ENCODE measurements around the gene FOXK1. TPM values are rescaled to one million over a fixed set of nuclear protein-coding genes. Genes with fewer than 3 reads are reported as not detected.
A peak's percentile ranks its signal among the peaks of the same experiment; 100 is the strongest.

FOXK1 gene
- total and polyA plus RNA-seq, 2 experiments from 2014 or later, result 2.3 to 12.7 TPM

- peaks cover 3% of the 10 kb centered on the region; the same call in 2 of the 3 replicates for H3K36me3 Mint-ChIP-seq (ENCODE audit: low read depth)
- H3K4me3 Mint-ChIP-seq, result no peak overlapping the region
- Histone ChIP-seq H3K4me1 (ENCODE audit: insufficient read depth) (peaks cover 12% of the 10 kb centered on the region), H3K4me3 (no peak overlapping the region), H3K27me3 (ENCODE audit: insufficient read depth) (peaks cover 29% of the 10 kb centered on the region), H3F3A (replicated peaks; ENCODE audit: low read depth) (0 out of 2 replicates have a peak, but pooled peaks cover 3% of the 10 kb centered on the region), H3K4me2 (no peak overlapping the region), H3K36me3 (ENCODE audit: insufficient read depth) (no peaks in the 10 kb centered on the region), H2AFZ (no peak overlapping the region), H3K79me2 (replicated peaks; ENCODE audit: insufficient read depth) (peaks cover 59% of the 10 kb centered on the region), H3K27ac (ENCODE audit: low read depth) (no peak overlapping the region), H3K9me2 (ENCODE audit: insufficient read depth) (no peaks in the 10 kb centered on the region), H4K20me1 (replicated peaks; ENCODE audit: insufficient read depth) (peaks cover 75% of the 10 kb centered on the region)
- H3K27me3 Mint-ChIP-seq (ENCODE audit: insufficient read depth, low read depth, poor library complexity), result peaks cover 36% of the 10 kb centered on the region
- no peak overlapping the region for H3K27ac Mint-ChIP-seq
- ATAC-seq (peak; percentile 85), DNase-seq (ENCODE audit: low spot score) (no peak)
- H3K4me1 Mint-ChIP-seq, result peaks cover 23% of the 10 kb centered on the region
- TF ChIP-seq EZH2phosphoT487 (IDR thresholded peaks at IDR 0.05; ENCODE audit: unreplicated experiment) (no peak), ZNF331 (CRISPR knock-in tag; IDR thresholded peaks at IDR 0.05; ENCODE audit: low read depth) (no peak)
- peaks cover 3% of the 10 kb centered on the region; the same call in 2 of the 3 replicates for H3K9me3 Mint-ChIP-seq
Measured at GRCh38 chr7:4700577-4701235, 18.6 kb downstream of the FOXK1 start.

DNA sequence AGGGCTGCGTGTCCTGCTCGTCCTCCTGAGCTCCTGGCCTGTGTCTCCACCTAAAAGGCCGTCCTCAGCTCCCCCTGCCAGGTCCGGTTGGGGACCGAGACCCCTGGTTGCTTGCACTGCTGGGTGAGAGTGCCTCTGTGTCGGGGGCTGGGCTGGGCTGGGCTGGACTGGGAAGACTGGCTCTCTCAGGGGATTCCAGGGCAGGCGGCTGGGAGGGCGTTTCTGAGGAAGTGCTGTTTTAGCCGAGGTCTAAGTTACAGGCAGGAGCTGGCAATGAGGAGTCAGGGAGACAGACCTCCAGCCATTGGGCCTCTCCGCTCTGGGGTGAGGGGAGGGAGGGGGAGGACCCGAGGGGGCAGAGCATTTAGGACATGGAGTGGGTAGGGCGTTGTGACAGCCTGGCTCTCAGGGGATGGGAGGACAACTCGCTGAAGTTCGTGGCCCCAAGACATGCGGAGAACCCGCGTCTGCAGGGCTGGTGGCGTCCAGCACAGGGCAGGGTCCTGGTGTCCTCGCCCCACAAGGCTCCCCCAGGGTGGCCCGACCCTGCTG is 20.9 kb downstream of the FOXK1 start:
- Histone ChIP-seq H3K27me3 (ENCODE audit: insufficient read depth) (peaks cover 42% of the 10 kb centered on the region), H2AFZ (no peak overlapping the region), H3K27ac (ENCODE audit: low read depth) (no peak overlapping the region), H3K79me2 (replicated peaks; ENCODE audit: insufficient read depth) (peaks cover 48% of the 10 kb centered on the region), H3K36me3 (ENCODE audit: insufficient read depth) (no peaks in the 10 kb centered on the region), H3F3A (replicated peaks; ENCODE audit: low read depth) (0 out of 2 replicates have a peak, but pooled peaks cover 3% of the 10 kb centered on the region), H3K4me3 (no peak overlapping the region), H3K4me1 (ENCODE audit: insufficient read depth) (peaks cover 19% of the 10 kb centered on the region), H3K9me2 (ENCODE audit: insufficient read depth) (no peaks in the 10 kb centered on the region), H4K20me1 (replicated peaks; ENCODE audit: insufficient read depth) (peaks cover 58% of the 10 kb centered on the region), H3K4me2 (no peak overlapping the region)
- Mint-ChIP-seq H3K4me1 (peaks cover 41% of the 10 kb centered on the region), H3K27me3 (ENCODE audit: insufficient read depth, low read depth, poor library complexity) (peaks cover 52% of the 10 kb centered on the region), H3K36me3 (ENCODE audit: low read depth) (peaks cover 3% of the 10 kb centered on the region; the same call in 2 of the 3 replicates), H3K4me3 (peak overlapping the region; percentile 27; the same call in 2 of the 3 replicates), H3K9me3 (peaks cover 3% of the 10 kb centered on the region; the same call in 2 of the 3 replicates), H3K27ac (no peak overlapping the region)
- ATAC-seq (no peak; the same call in 2 of the 3 replicates), DNase-seq (ENCODE audit: low spot score) (no peak)
- TF ChIP-seq NANOG (IDR thresholded peaks at IDR 0.05; ENCODE audit: borderline replicate concordance) (no peak), CREB1 (CRISPR knock-in tag; IDR thresholded peaks at IDR 0.05; ENCODE audit: low read depth) (no peak), REST (IDR thresholded peaks at IDR 0.05; ENCODE audit: unreplicated experiment) (no peak), EZH2phosphoT487 (IDR thresholded peaks at IDR 0.05; ENCODE audit: unreplicated experiment) (no peak), ZNF331 (CRISPR knock-in tag; IDR thresholded peaks at IDR 0.05; ENCODE audit: low read depth) (no peak), ZNF114 (CRISPR knock-in tag; IDR thresholded peaks at IDR 0.05) (no peak), JUNB (IDR thresholded peaks at IDR 0.05; ENCODE audit: unreplicated experiment) (no peak)
- TF ChIP-seq, protein P1, sequence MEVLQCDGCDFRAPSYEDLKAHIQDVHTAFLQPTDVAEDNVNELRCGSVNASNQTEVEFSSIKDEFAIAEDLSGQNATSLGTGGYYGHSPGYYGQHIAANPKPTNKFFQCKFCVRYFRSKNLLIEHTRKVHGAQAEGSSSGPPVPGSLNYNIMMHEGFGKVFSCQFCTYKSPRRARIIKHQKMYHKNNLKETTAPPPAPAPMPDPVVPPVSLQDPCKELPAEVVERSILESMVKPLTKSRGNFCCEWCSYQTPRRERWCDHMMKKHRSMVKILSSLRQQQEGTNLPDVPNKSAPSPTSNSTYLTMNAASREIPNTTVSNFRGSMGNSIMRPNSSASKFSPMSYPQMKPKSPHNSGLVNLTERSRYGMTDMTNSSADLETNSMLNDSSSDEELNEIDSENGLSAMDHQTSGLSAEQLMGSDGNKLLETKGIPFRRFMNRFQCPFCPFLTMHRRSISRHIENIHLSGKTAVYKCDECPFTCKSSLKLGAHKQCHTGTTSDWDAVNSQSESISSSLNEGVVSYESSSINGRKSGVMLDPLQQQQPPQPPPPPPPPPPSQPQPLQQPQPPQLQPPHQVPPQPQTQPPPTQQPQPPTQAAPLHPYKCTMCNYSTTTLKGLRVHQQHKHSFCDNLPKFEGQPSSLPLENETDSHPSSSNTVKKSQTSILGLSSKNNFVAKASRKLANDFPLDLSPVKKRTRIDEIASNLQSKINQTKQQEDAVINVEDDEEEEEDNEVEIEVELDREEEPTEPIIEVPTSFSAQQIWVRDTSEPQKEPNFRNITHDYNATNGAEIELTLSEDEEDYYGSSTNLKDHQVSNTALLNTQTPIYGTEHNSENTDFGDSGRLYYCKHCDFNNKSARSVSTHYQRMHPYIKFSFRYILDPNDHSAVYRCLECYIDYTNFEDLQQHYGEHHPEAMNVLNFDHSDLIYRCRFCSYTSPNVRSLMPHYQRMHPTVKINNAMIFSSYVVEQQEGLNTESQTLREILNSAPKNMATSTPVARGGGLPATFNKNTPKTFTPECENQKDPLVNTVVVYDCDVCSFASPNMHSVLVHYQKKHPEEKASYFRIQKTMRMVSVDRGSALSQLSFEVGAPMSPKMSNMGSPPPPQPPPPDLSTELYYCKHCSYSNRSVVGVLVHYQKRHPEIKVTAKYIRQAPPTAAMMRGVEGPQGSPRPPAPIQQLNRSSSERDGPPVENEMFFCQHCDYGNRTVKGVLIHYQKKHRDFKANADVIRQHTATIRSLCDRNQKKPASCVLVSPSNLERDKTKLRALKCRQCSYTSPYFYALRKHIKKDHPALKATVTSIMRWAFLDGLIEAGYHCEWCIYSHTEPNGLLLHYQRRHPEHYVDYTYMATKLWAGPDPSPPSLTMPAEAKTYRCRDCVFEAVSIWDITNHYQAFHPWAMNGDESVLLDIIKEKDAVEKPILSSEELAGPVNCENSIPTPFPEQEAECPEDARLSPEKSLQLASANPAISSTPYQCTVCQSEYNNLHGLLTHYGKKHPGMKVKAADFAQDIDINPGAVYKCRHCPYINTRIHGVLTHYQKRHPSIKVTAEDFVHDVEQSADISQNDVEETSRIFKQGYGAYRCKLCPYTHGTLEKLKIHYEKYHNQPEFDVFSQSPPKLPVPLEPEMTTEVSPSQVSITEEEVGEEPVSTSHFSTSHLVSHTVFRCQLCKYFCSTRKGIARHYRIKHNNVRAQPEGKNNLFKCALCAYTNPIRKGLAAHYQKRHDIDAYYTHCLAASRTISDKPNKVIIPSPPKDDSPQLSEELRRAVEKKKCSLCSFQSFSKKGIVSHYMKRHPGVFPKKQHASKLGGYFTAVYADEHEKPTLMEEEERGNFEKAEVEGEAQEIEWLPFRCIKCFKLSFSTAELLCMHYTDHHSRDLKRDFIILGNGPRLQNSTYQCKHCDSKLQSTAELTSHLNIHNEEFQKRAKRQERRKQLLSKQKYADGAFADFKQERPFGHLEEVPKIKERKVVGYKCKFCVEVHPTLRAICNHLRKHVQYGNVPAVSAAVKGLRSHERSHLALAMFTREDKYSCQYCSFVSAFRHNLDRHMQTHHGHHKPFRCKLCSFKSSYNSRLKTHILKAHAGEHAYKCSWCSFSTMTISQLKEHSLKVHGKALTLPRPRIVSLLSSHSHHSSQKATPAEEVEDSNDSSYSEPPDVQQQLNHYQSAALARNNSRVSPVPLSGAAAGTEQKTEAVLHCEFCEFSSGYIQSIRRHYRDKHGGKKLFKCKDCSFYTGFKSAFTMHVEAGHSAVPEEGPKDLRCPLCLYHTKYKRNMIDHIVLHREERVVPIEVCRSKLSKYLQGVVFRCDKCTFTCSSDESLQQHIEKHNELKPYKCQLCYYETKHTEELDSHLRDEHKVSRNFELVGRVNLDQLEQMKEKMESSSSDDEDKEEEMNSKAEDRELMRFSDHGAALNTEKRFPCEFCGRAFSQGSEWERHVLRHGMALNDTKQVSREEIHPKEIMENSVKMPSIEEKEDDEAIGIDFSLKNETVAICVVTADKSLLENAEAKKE (CRISPR knock-in tag; IDR thresholded peaks at IDR 0.05), result no peak
- TF ChIP-seq, protein P2, sequence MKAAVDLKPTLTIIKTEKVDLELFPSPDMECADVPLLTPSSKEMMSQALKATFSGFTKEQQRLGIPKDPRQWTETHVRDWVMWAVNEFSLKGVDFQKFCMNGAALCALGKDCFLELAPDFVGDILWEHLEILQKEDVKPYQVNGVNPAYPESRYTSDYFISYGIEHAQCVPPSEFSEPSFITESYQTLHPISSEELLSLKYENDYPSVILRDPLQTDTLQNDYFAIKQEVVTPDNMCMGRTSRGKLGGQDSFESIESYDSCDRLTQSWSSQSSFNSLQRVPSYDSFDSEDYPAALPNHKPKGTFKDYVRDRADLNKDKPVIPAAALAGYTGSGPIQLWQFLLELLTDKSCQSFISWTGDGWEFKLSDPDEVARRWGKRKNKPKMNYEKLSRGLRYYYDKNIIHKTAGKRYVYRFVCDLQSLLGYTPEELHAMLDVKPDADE (IDR thresholded peaks at IDR 0.05), result no peak
